Astrocyte (in vitro differentiated cells and primary cell): ENCODE measurements around the gene PIGR.

ENCODE experiments used
- CTCF ChIP-seq: IDR thresholded peaks from 2 replicates; pipeline ENCODE4 v1.5.1; 2011; ENCODE audit warnings: low read depth, mild to moderate bottlenecking, inconsistent platforms, low read length, moderate library complexity; ENCODE audit not compliant: insufficient read depth
- EZH2 ChIP-seq: IDR thresholded peaks from 2 replicates; pipeline ENCODE4 v1.6.1; 2012; ENCODE audit warnings: mild to moderate bottlenecking, low read length, inconsistent platforms; ENCODE audit not compliant: insufficient read depth

GRCh38 chr1:206963740-206964139, 17.5 kb upstream of the PIGR start:
- no peak for TF ChIP-seq EZH2
- TF ChIP-seq CTCF, result no peak
